SHP77 (cell line): Measurements from ENCODE around the gene ITGA11.

ENCODE experiments used
- DNase-seq, 2 experiments: peaks; one replicate each; lab custom pipeline; 2025; lab: John Stamatoyannopoulos, UW

Gene ITGA11

DNA sequence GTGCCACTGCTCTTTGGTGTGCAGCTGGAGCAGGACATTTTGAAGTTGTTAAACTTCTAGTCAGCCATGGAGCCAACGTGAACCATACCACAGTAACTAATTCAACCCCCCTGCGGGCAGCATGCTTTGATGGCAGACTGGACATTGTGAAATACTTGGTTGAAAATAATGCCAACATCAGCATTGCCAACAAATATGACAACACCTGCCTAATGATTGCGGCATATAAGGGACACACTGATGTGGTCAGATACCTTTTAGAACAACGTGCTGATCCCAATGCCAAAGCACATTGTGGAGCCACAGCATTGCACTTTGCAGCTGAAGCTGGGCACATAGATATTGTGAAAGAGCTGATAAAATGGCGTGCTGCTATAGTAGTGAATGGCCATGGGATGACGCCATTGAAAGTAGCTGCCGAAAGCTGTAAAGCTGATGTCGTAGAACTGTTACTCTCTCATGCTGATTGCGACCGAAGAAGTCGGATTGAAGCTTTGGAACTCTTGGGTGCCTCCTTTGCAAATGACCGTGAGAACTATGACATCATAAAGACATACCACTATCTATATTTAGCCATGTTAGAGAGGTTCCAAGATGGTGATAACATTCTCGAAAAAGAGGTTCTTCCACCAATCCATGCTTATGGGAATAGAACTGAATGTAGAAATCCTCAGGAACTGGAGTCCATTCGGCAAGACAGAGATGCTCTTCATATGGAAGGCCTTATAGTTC lies 142.2 kb downstream of the ITGA11 start:
- no peak for DNase-seq

DNA sequence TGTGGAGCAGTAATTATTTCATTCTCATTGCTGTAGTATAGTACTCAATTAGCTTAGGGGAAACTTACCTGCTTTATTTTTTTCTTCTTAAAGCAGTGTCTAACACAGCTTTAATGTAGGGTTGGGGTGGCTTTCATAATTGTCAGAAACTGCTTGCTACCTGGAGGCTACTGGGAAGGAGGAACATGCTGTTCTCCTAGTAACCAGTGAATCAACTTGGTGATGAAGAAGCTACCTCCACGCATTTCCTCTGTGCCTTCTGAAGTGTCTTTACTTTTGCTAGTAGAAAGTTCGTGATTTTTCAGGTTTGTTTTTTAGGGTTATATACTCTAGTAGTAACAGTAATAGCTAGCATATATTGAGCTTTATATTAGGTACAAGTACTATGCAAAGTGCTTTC lies 142.9 kb downstream of the ITGA11 start:
- no peak for DNase-seq

DNA sequence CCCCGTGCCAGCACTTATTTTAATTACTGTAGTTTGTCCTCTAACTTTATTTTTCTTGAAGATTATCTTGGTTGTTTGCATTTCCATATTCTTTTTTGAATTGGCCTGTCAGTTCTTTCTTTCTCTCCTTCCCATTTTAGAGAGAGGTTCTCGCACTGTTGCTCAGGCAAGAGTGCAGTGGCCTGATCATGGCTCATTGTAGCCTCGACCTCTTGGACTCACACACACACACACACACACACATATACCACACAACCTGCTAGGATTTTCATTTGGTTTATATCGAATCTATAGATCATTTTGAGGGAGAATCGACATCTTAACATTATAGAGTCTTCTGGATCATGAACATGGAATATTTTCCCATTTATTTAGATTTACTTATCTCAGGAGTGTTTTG lies 145.7 kb downstream of the ITGA11 start:
- no peak for DNase-seq

DNA sequence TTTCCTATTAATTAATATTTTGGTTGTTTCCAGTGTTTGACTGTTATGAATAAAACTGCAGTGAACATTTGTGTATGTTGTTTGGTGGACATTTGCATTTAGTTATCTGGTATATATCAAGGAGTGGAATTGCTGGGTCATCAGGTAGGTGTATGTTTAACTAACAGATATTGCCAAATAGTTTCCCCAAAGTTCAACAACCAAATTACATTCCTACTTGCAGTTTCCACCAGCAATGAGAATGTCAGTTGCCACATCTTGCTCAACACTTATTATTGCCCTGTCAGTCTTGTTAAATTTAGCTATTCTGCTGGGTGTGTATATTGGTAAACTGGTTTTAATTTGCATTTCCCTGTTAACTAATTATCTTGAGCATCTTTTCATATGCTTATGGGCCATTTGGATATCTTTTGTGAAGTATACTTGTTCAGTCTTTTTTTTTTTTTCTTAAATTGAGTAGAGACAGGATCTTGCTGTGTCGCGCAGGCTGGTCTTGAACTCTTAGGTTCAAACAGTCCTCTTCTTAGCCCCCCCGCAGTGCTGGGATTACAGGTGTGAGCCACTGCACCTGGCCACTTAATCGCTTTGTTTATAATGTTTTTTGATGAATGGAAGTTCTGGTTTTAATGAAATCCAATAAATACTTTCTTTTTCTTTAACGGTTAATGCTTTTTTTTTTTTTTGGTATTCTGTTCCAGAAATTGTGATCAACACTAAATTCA lies 146.5 kb downstream of the ITGA11 start:
- DNase-seq = no peak

DNA sequence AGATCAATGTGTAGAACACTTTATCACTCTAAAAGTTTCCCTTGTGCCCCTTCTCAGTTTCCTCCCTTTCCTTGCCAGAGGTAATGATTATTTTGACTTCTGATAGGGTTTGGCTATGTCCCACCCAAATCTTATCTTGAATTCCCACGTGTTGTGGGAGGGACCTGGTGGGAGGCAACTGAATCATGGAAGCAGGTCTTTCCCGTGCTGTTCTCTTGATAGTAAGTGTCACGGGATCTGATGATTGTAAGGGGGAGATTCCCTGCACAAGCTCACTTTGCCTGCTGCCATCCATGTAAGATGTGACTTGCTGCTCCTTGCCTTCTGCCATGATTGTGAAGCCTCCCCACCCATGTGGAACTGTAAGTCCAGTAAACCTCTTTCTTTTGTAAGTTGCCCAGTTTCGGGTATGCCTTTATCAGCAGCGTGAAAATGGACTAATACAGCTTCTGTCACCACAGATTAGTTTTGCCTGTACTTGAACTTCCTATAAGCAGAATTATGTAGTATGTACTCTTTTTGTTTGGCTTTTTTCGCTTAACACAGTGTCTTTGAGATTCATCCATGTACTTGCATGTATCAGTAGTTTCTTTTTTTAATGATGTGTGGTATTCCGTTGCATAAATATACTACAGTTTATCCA lies 147.2 kb downstream of the ITGA11 start:
- no peak for DNase-seq

DNA sequence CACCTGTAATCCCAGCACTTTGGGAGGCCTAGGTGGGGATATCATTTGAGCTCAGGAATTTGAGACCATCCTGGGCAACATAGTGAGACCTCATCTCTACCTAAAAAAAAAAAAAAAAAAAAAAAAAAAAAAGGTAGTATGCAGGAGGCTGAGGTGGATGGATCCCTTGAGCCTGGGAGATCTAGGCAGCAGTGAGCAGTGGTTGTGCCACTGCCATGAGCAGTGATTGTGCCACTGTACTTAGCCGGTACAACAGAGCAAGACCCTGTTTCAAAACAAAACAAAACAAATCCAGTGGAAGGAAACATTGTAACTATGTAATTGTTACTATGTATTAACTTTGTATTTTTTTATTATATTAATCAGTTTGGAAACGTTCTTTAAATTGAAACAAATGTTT lies 148.6 kb downstream of the ITGA11 start:
- DNase-seq = no peak

DNA sequence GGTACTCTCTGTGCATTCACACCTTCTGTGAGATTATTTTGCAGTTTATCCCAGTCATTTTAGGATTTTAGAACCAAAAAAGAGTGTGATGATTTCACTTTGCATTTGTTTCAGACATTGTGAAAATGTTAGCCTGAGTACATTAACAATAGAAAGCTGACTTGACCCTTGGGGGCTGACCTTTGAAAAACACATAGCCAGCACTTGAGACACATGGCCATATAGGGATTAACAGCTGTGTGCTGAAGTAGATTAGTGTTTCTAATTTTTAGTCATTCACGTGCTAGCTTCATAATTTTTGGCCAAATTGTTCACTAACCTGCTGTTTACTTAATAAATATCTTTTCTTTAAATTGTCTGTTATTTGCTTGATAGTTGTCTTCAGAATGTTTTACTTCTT lies 151.0 kb downstream of the ITGA11 start:
- DNase-seq = no peak

DNA sequence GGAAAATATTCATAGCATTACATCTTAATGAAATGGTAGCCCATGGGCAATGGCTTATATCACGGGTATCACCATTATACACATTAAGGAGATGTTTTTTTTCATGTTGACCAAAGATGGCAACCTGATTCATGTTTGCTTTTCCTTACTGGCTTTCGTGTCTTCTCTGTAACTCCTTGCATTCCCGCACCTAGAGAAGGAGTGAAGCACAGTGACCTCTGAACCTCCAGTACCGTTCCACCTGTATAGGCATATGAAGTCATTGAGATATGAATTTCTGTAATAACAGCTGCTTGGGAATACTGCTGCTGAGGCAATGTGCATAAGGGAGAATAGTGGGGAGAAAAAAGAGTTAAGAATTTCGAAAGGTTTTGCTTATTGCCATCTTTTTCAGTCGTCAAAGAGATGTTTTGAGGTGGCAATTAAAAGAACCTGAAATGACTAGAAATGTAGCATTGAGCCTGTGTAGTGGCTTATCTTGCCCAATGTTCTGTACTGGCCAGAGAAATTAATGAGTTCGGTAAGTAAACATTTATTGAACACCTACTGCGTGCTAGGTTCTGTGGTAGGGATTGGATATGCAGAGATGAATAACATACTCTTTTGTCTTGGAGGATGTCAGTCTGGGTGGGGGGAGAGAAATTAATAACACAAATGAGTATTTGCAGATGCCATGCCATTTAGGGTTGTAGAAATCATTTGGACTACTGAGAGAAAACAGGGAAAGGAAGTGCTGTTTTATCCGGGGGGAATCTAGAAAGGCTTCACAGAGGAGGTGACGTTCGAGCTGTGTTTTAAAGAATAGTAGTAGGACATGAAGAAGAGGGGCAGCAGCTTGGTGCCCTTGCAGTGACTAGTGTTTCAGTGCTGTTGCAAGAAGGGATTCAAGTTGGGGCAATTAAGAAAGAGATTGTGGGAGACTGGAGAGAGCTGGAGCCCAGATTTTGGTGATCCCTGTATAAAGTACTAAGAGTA lies 151.9 kb downstream of the ITGA11 start:
- DNase-seq = no peak

DNA sequence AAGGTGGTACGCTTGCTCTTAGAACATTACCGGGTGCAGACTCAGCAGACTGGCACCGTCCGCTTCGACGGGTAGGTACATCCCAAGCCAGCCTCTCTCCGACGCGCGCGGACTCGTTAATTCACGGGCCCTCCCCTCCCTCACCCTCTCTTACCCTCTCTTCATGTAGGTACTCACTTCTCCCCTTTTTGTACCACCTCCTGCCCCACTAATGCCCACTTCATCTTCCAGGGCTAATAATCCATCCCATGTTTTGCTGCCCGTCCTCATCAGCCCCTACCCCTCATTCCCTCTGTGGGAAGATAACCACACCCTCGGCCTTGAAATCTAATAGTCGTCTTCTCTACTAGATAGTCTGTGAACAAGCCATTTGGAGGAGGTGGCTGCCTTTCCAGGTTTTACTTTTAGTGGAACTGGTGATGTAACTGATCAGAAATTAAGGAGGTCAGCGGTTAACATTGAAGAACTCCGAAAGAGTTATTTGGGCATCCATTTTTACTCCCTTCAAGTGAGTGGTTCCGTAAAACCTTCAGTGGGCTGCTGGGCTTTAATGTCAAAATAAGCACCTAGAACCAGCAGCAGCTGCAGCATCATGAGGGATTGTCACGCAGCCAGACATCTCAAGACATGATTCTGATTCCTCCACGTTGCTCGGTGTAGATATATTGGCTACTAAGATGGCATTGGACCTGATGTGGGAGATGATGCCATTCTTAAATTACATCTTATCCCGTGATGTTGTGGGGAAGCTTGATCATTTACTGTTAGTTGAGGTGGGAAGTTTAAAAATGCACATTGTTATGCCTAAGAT lies 153.2 kb downstream of the ITGA11 start:
- DNase-seq = no peak

DNA sequence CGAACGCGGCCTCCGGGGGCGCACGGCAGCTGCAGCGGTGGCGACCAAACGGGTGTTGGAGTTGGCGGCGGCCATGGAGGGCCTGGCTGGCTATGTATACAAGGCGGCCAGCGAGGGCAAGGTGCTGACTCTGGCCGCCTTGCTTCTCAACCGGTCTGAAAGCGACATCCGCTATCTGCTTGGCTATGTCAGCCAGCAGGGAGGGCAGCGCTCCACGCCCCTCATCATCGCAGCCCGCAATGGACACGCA lies 153.7 kb downstream of the ITGA11 start:
- DNase-seq = peak in 1 of 2 experiments; percentile 40

DNA sequence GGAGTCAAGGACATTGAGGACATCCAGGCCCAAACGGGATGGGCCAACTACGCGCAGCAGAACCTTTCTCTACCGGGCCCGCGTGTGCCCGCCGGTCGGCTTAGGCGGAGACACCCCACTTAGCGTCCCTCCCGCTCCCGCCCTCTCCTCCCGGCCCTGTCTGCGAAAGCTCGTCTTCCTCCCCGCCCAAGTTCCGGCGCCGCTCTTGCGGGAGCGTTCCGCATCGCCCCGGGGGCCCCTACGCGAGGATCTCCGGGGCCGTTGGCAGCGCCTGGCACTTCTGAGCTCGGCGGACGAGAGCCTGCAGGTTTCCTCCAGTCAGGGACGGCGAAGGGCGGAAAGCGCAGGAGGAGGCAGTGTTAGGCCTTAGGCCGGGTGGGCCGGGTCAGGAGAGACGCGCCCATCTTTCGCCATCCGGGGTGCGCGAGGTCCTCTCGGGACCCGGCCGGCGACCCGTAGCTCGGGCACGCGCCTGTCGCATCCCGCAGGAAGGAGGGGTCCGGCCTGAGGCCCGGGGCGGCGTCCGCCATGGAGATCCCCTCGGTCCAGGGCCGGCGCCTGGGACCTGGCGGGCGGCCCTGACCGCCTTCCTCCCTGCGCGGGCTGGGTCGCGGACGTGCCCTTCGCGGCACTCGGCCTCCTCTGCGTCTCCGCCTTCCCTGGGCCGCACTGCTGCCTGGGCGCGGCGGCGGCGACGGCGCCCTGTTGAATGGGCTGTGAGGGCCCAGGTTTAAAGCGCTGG lies 154.2 kb downstream of the ITGA11 start, which contains the start of gene FEM1B:
Gene FEM1B (plus strand): TSS at position 143 of the 742 bp plus-strand sequence. CDS start 673 bp downstream, outside the sequence.
- peak; percentile 86 to 91 for DNase-seq

DNA sequence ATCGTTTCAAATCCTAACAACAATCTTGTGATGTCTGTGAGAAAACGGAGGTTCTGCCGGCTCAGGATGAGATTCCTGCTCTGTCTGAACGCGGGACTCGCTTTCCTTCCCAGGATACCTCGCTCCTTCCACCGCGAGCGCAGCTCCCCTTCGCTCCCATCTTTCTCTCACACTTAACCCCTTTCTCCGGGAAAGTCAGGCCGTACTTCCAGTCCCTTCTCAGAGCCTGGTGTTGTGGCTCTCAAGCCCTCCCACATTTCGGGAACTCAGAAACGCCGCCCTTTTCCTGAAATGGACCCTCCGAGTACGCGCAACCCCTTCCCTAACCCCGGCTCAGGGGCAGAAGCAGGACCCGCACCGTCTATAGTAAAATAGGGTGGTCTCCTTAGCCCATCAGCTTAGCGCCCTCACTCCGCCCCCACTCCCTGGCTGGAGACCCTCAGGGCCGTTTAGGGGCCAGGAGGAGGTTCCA lies 154.8 kb downstream of the ITGA11 start:
- DNase-seq = peak; percentile 50 to 67

DNA sequence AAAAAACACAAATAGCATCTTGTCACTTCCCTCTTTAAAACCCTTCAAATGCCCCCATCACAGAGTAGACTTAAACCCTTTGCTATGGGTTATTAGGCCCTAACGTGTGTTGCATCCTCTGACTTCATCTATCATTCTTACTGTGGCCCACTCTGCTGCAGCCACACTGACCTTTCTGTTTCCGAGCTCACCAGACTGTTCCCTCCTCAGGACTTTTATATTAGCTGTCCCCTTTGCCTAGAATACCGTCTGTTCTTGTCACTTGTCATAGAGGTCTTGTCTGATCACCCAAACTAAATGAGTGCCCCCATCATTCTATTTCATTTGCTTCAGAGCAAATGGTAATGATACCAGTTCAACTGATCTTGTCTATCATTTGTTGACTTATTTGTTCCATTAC lies 155.3 kb downstream of the ITGA11 start:
- no peak for DNase-seq

DNA sequence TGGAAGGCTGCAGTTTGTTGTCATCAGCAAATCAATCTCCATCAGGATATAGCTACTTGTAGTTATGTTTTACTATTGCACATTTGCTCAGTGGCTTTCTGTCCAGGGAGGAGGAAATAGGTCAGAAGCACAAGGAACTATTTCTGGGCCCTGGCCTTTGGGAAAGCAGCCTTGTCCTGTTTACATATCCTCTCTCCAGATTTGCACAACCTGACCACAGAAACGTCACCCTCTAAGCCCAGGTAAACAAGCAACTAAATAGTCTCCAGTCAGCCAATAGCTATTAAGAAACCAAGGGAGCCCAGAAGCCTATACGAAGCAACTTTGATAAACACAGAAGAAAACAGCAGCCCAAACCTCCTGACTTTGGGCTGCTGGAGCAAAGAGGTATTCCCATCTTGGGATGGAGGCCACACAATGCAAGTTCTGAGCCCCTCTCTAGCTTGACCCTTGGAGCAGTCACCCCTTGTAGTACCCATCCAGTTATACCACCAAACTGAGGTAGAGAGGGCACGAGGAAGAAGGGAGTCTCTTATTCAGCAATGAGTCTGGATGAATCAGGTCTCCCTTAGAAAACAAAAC lies 156.7 kb downstream of the ITGA11 start:
- DNase-seq = peak; percentile 26 to 33

DNA sequence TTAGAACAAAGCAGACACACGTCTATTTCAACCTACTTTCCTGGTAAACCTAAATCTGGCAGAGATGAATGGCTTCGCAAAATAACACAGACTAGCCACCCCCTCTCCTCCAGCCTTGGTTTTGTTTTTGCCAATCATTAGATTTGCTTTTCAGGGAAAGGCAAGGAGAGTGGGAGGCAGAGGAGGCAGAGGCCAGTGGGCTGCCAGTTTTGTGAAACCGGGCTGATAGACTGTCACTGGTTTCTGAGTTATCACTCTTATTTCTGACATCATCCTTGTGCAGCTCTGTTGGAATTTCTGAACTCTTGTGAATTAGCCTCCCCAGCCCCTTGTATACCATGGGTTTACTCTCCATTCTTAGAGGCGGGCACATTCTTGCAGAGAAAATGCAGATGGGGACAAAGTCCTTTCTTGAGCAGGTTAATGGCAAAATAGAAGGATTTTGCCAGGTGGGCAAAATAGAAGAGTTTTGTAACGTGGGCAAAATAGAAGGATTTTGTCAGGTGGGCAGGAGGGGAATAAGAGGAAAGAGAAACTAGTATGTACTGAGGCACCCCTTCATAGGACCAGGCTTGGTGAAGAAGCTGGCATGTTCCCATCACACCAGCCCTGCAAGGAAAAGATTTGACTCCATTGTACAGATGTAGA lies 157.6 kb downstream of the ITGA11 start:
- DNase-seq = no peak

DNA sequence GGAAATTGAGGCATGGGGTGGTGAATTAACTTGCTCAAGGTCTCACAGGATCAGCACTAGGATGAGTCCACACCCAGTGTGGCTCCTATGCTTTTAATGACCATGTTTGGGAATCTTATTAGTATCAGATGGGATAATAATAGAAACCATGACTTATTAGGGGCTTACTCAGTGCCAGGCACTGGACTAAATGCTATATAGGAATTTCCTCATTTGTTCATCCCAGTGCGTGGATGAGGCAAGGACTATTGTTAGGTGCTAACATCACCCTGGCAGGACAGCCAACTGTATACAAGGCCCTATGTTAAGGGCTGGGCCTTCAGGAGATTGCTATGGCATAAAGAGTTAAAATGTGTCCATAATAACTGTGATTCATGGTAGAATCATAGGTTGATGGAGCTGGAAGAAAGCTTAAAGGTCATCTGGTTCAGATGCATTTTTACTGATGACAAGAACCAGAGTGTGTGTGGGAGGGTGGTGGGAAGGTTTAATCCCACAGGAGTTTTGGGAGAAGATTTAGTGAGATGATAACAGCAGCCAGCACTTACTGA lies 159.2 kb downstream of the ITGA11 start:
- DNase-seq = no peak

DNA sequence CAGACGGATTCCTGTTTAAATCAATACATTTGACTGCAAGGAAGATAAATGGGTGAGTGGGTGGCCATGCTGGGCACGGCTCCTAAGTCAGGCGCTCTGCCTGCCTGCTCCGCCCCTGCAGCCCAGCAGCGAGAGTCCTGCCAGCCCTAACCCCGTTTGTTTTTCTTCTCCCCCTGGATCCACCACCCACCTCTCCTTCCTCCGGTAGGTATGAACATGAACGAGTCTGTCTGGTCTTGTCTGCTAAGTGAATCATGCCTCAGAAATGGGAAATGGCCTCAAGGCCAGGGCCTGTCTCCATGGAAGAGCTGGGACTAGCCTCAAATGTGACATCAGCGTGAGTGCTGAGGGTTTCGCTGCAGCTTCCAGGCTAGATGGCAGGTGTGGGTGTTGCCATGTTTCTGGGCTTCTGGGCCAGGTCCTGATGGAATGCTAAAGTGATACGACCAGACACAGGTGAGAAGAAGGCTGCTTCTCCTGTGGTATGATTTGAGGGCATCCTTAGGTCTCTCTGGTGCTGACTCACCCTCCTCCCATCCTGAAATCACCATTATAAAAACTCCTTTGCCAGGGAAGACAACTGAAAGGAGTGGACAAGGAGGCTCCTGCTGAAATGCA lies 160.0 kb downstream of the ITGA11 start:
- peak; percentile 29 to 73 for DNase-seq

DNA sequence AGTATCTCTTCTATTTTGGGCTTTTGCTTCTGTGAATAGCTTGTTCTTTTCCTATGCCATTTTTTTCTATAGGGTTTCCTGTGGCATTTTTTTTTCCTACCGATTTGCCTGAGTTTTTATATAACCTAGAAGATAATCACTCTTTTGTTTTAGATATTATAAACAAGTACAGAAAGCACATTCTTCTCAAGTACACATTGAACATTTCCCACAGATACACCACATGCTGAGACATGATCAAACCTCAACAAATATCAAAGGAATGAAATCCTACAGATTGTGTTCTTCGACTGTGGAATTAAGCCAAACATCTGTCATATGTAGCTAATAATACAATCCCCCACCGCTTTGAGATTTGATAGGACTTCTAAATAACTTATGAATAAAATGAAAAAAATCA lies 163.6 kb downstream of the ITGA11 start:
- DNase-seq = no peak

DNA sequence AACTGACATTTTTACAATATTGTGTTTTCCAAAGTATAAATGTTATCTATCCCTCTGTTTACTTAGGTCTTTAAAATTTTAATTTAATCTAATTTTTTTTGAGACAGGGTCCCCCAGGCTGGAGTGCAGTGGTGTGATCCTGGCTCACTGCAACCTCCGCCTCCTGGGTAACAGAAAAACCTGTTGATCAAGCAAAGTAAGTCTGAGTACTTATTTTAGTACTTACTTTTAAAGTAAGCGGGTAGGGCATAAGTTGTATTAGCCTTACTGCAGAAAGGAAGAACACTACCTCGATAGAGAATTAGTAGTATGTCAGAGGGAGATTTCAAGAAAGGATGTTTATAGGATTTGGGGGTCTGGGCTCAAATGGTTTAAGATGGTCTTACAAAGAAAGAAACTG lies 166.3 kb downstream of the ITGA11 start:
- DNase-seq = no peak
